GM21737 (cell line): ENCODE data around the gene PRSS36.

Experiments used
- ATAC-seq: cut with Tn5 transposase; IDR thresholded peaks from one replicate; pipeline ENCODE4 v1.9.1; 2021; ENCODE audit warnings: mild to moderate bottlenecking, moderate library complexity; ENCODE audit not compliant: unreplicated experiment

Gene PRSS36

GRCh38 chr16:31128711-31129567 is 20.9 kb downstream of the PRSS36 start:
- no peak for ATAC-seq

- no peak for ATAC-seq
These were observed 22.7 kb downstream of the PRSS36 start for GRCh38 chr16:31127182-31127581.

GRCh38 chr16:31125844-31126243 is 24.0 kb downstream of the PRSS36 start:
- no peak for ATAC-seq

GRCh38 chr16:31120129-31120528 is 29.7 kb downstream of the PRSS36 start:
- no peak for ATAC-seq

- ATAC-seq: no peak
These were observed 31.4 kb downstream of the PRSS36 start for GRCh38 chr16:31118223-31119155.

- peak; percentile 86 for ATAC-seq
These were observed 32.3 kb downstream of the PRSS36 start, which contains the start of gene KAT8 for GRCh38 chr16:31117384-31118222. Gene KAT8 (plus strand): TSS chr16:31117664. CDS start chr16:31117682, 18 bp downstream.

GRCh38 chr16:31114468-31114867 is 35.4 kb downstream of the PRSS36 start:
- ATAC-seq: no peak

GRCh38 chr16:31113121-31114120 is 36.4 kb downstream of the PRSS36 start:
- no peak for ATAC-seq

- ATAC-seq: no peak
These were observed 37.2 kb downstream of the PRSS36 start for GRCh38 chr16:31112711-31113110.

GRCh38 chr16:31111881-31112466 is 37.9 kb downstream of the PRSS36 start:
- ATAC-seq: no peak

GRCh38 chr16:31110106-31111034 is 39.5 kb downstream of the PRSS36 start:
- ATAC-seq: no peak

- no peak for ATAC-seq
These were observed 40.2 kb downstream of the PRSS36 start for GRCh38 chr16:31109622-31110021.

GRCh38 chr16:31108794-31109558 is 40.9 kb downstream of the PRSS36 start:
- no peak for ATAC-seq

- peak; percentile 82 for ATAC-seq
These were observed 41.7 kb downstream of the PRSS36 start, which contains the start of gene BCKDK for GRCh38 chr16:31108035-31108793. Gene BCKDK (plus strand): TSS chr16:31108386. CDS start chr16:31109224, 838 bp downstream.

- peak; percentile 41 for ATAC-seq
These were observed 42.4 kb downstream of the PRSS36 start for GRCh38 chr16:31107465-31107867.
